HFF-Myc (cell line): ENCODE results near the gene PARP6.

ENCODE experiments used
- DNase-seq: peaks from one replicate; pipeline ENCODE4 v3.0.0-alpha.2; 2011; ENCODE audit warnings: low read depth; ENCODE audit errors: extremely low read depth
- H3K4me3 ChIP-seq: replicated peaks from 2 replicates; pipeline ENCODE4 v1.5.1; 2011; ENCODE audit warnings: low read depth, mild to moderate bottlenecking, control low read depth, low read length
- CTCF ChIP-seq: IDR thresholded peaks from 2 replicates; pipeline ENCODE4 v1.5.1; 2012; ENCODE audit warnings: mild to moderate bottlenecking, low read depth, low read length, control low read depth; ENCODE audit errors: missing control alignments

Gene PARP6

GRCh38 chr15:72313448-72313840 lies 41.1 kb upstream of the PARP6 start:
- DNase-seq = no peak
- no peak overlapping the region for H3K4me3 ChIP-seq
- TF ChIP-seq CTCF = no peak

GRCh38 chr15:72312605-72313447 lies 40.5 kb upstream of the PARP6 start:
- H3K4me3 ChIP-seq = no peak overlapping the region
- DNase-seq = peak; percentile 30
- peak; percentile 80 for TF ChIP-seq CTCF

GRCh38 chr15:72307026-72307425 lies 34.7 kb upstream of the PARP6 start:
- DNase-seq = no peak
- no peak overlapping the region for H3K4me3 ChIP-seq
- no peak for TF ChIP-seq CTCF

GRCh38 chr15:72306211-72306785 lies 33.9 kb upstream of the PARP6 start:
- DNase-seq = no peak
- no peak overlapping the region for H3K4me3 ChIP-seq
- TF ChIP-seq CTCF = no peak

GRCh38 chr15:72304596-72304995 lies 32.2 kb upstream of the PARP6 start:
- no peak overlapping the region for H3K4me3 ChIP-seq
- no peak for TF ChIP-seq CTCF

GRCh38 chr15:72302955-72303354 lies 30.6 kb upstream of the PARP6 start:
- DNase-seq = no peak
- H3K4me3 ChIP-seq = no peak overlapping the region
- no peak for TF ChIP-seq CTCF

More at GRCh38 chr15:72304596-72304995, 32.2 kb upstream of the PARP6 start:
- no peak for DNase-seq
